Endothelial cell (in vitro differentiated cells): ENCODE data around the gene NSD2. TPM values are rescaled to one million over a fixed set of nuclear protein-coding genes. Genes with fewer than 3 reads are reported as not detected.
"Not testable (repeated sequence)": the region's sequence is repeated elsewhere in the genome, so short reads cannot be mapped to it uniquely, and the experiment has no call there.

ENCODE experiments used
- DNase-seq: peaks from one replicate; pipeline ENCODE4 v3.0.0; 2021; ENCODE audit warnings: low spot score
- H3K27ac Mint-ChIP-seq: one replicate; pipeline ENCODE4 v1.8.0; 2021; ENCODE audit warnings: mixed read lengths, inconsistent platforms; ENCODE audit not compliant: unreplicated experiment
- H3K27me3 Mint-ChIP-seq: one replicate; pipeline ENCODE4 v1.8.0; 2021; ENCODE audit warnings: mild to moderate bottlenecking, moderate library complexity, mixed read lengths, inconsistent platforms; ENCODE audit not compliant: unreplicated experiment
- H3K36me3 Mint-ChIP-seq: one replicate; pipeline ENCODE4 v1.8.0; 2021; ENCODE audit warnings: mild to moderate bottlenecking, low read depth, mixed read lengths, inconsistent platforms; ENCODE audit not compliant: unreplicated experiment
- H3K4me1 Mint-ChIP-seq: one replicate; pipeline ENCODE4 v1.8.0; 2021; ENCODE audit warnings: mild to moderate bottlenecking, mixed read lengths, inconsistent platforms; ENCODE audit not compliant: unreplicated experiment
- H3K4me3 Mint-ChIP-seq: one replicate; pipeline ENCODE4 v1.8.0; 2021; ENCODE audit warnings: mild to moderate bottlenecking, mixed read lengths, inconsistent platforms; ENCODE audit not compliant: unreplicated experiment
- H3K9me3 Mint-ChIP-seq: one replicate; pipeline ENCODE4 v1.8.0; 2021; ENCODE audit warnings: mixed read lengths, inconsistent platforms; ENCODE audit not compliant: unreplicated experiment
- CTCF ChIP-seq: fragments of 200-600 bp; sonication (generic); IDR thresholded peaks from one replicate; pipeline ENCODE4 v1.5.0; 2021; ENCODE audit warnings: antibody characterized with exemption; ENCODE audit not compliant: unreplicated experiment
- total RNA-seq: library from RNA; stranded (reverse); fragmentation: NEBNext Ultra II Directional; extraction: Animal tissue kit (Norgen Biotek cat#: 25700); gene quantifications from one replicate; pipeline ENCODE4 v1.2.1, GENCODE V29; 2021; ENCODE audit not compliant: unreplicated experiment

The NSD2 gene
- total RNA-seq, 1 donor from 2014 or later = 93.5 TPM

- H3K9me3 Mint-ChIP-seq = no peaks in the 10 kb centered on the region
- peak; percentile 69 for DNase-seq
- no peak for TF ChIP-seq CTCF
- peaks cover 13% of the 10 kb centered on the region for H3K4me1 Mint-ChIP-seq
- peak overlapping the region; percentile 37 for H3K27ac Mint-ChIP-seq
- H3K36me3 Mint-ChIP-seq = peaks cover 12% of the 10 kb centered on the region
- peaks cover 6% of the 10 kb centered on the region for H3K27me3 Mint-ChIP-seq
- H3K4me3 Mint-ChIP-seq = peak overlapping the region; percentile 91
Measured at GRCh38 chr4:2009651-2010233, 138.5 kb downstream of the NSD2 start.

GRCh38 chr4:2011583-2011982 lies 140.4 kb downstream of the NSD2 start:
- Mint-ChIP-seq H3K27me3 (peaks cover 6% of the 10 kb centered on the region), H3K4me1 (peaks cover 13% of the 10 kb centered on the region), H3K9me3 (no peaks in the 10 kb centered on the region), H3K4me3 (no peak overlapping the region), H3K36me3 (peaks cover 3% of the 10 kb centered on the region), H3K27ac (no peak overlapping the region)
- no peak for TF ChIP-seq CTCF
- DNase-seq = no peak

GRCh38 chr4:2015008-2015407 lies 143.8 kb downstream of the NSD2 start:
- Mint-ChIP-seq H3K27ac (no peak overlapping the region), H3K4me1 (no peaks in the 10 kb centered on the region), H3K4me3 (no peak overlapping the region), H3K27me3 (no peaks in the 10 kb centered on the region), H3K36me3 (no peaks in the 10 kb centered on the region), H3K9me3 (no peaks in the 10 kb centered on the region)
- no peak for DNase-seq
- no peak for TF ChIP-seq CTCF

- peak; percentile 6 for DNase-seq
- H3K9me3 Mint-ChIP-seq, H3K27me3 Mint-ChIP-seq, H3K36me3 Mint-ChIP-seq, H3K4me1 Mint-ChIP-seq, H3K4me3 Mint-ChIP-seq, H3K27ac Mint-ChIP-seq: not testable (repeated sequence)
Measured at GRCh38 chr4:2021358-2022018, 150.3 kb downstream of the NSD2 start.

- H3K27me3 Mint-ChIP-seq = peaks cover 2% of the 10 kb centered on the region
- H3K36me3 Mint-ChIP-seq = peaks cover 9% of the 10 kb centered on the region
- no peak overlapping the region for H3K4me3 Mint-ChIP-seq
- no peak for DNase-seq
- H3K9me3 Mint-ChIP-seq = peaks cover 10% of the 10 kb centered on the region
- H3K27ac Mint-ChIP-seq = no peak overlapping the region
- no peak for TF ChIP-seq CTCF
- H3K4me1 Mint-ChIP-seq = peaks cover 9% of the 10 kb centered on the region
Measured at GRCh38 chr4:2024683-2025082, 153.5 kb downstream of the NSD2 start.
